A204.1 (cell line): ENCODE results near the gene VSTM2L.

ENCODE experiments used
- FAIRE-seq: peaks from 2 replicates; lab custom pipeline; 2012; peaks lifted over from hg19 to GRCh38; lab: Jason Lieb, UNC

VSTM2L gene

DNA sequence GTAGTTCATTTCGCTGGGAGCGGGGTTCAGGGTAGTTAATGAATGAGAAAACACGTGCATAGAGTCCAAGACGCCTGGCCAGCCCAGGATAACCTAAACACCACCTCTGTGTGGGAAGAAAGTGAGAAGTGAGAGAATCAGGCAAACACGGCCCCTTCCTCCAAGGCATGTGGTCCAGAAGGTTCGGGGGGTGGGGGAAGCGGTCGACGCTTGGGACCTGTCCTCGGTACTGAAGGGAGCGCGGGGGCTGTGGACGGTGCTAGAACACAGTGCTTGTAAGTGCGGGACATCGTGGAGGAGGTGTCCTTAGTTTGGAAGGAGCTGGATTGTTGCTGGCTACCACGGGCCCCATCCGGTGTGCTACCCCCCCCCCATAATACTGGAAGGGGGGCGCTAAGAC is 1.7 kb upstream of the VSTM2L start:
- FAIRE-seq, result no peak

- FAIRE-seq, result no peak
Observed at GRCh38 chr20:37901654-37902503, 1.0 kb upstream of the VSTM2L start.

DNA sequence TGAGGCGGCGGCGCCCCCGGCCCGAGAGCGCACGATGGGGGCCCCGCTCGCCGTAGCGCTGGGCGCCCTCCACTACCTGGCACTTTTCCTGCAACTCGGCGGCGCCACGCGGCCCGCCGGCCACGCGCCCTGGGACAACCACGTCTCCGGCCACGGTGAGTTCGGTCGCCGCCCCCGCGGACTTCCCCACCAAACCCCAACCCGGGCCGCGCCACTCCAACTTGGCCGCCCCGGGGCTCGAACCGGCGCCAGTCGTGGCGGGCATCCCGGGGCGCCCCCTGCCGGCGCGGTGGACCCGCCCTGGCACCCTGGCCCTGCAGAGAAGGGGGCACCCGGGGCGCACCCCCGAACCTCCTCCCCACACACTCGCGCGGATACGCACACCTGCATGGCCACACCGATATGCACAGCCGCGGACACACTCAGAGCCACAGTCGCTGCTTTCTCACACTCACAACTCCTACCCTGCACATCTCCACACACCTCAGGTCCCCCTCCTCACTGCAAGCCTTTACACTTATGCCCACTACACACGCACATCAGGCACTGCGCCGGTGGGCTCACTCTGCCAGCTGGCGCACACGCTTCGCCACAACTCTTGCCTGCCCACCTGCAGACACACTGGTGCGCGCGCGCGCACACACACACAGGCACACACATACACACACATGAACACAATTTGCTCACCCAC is 535 bp downstream of the VSTM2L start:
- no peak for FAIRE-seq

DNA sequence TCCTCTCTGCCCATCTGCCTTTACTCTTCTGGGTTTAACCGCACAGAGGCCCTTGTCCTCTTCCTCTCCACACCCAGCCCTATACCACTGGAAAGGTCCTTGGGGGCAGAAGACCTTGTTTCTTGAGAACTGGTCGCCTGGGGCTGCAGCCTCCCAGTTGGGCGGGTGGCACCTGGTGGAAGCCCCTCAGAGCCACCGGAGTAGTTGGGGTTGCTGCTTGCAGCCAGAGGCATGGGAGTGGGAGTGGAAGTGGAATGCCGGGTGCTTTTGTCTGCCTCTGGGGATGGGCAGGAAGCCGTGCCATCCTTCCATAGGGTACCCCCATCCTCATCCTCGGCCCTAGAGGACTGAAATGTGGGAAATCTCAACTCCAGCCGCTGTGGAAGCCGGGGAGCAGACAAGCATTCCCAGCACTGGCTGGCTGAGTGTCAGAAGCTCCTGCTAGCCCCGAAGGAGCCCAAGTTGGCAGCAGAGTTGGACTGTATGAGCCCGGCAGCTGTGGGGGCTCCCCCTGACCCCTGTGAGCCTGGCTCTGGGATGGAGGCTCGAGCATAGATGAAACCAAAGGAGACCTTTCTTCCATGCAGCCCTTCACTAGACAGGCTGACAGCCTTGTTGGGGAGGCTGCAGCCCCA is 1.2 kb downstream of the VSTM2L start:
- no peak for FAIRE-seq

DNA sequence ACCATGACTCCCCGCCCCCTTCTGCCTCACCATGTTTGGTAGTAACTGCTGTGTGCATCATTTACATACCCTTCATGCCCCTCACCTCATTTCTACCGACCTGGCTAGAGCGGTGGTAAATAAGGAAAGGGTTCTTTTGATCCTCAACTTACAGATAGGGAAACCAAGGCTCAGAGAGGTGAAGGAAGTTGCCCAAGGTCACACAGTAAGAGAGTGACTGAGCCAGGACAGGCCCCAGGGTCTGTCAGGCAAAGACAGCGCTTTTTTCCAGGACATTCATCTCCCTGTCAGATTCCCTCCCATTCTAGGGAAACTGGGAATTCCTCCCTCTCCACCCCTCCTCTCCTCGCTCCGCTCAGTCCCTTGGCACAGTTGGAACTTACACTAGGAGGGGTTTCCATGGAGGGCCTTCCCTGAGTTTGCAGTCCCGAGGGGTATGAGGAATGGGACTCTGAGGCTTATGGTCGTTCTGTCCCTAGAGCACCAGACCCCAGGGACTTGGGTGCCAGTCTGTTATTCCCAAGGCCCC is 2.0 kb downstream of the VSTM2L start:
- no peak for FAIRE-seq

- no peak for FAIRE-seq
Observed at GRCh38 chr20:37905671-37906613, 3.0 kb downstream of the VSTM2L start.

GRCh38 chr20:37907330-37907676 is 4.4 kb downstream of the VSTM2L start:
- no peak for FAIRE-seq

- no peak for FAIRE-seq
Observed at GRCh38 chr20:37907677-37908401, 4.9 kb downstream of the VSTM2L start.

DNA sequence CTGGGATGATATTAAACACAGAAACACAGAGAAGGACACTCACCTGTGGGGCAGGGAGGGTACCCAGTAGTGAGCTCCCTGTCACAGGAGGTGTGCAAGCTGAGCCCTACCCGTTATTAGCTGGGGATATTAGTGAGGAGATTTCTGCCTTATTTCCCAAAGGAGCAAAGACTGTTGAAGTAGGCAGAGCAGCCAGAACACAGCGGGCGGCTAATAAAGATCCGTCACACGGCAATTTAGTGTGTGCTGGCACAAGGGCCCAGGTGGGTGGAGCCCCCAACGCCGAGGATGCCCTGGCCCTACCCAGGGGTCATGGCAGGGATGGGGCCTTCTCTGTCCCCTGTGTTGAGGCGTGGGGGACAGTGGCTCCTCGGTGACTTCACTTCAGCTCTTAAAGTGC is 8.3 kb downstream of the VSTM2L start:
- FAIRE-seq, result no peak

GRCh38 chr20:37911838-37912281 is 8.9 kb downstream of the VSTM2L start:
- no peak for FAIRE-seq

DNA sequence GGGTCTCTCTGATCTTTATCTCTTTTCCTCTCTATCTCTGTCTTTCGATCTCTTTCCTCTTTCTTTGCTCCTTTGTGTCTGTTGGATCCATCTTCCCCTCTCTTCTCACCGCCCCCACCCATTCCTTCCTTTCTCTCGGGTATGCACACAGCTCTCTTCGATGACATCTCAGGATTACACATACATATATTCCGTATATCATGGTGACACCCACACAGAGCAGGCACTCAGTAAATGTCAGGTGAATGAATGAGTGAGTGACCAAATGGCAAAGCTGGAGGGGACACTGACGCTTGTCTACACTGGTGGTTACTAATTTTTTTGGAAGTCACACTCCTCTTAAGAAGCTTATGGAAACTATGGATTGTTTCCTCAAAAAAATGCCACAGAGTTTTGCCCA is 9.9 kb downstream of the VSTM2L start:
- no peak for FAIRE-seq

DNA sequence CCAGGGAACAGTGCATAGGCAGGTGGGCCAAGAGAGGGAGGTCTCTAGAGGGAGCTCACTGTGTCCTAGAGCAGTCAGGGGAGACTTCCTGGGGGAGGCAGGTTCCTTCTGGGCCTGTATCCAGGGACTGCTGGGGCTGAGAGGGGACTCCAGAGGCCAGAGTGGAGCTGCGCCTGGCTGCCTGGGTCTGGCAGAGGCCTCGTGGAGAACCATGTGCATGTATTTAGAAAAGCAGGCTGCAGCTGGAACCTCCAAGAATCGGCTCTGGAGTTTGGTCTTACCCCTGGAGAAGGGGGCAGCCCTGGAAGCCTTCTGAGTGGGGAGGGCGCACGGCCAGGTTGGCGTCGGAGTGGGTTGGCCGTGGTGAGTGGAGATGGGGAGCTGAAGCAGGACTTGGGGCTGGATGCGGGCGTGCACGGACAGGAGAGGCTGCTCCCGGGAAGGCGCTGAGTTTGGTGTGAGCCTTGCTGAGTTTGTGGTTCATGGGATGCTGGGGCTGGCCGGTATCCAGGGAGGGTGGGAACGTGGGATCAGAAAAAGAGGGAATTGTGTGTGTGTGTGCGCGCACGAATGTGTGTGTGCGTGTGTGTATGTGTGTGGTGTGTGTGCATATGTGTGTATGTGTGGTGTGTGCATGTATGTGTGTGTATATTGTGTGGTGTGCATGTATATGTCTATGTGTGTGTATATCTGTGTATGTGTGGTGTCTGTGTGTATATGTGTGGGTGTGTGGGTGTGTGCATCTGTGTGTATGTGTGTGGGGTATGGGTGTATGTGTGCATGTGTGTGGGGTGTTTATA is 10.8 kb downstream of the VSTM2L start:
- no peak for FAIRE-seq

DNA sequence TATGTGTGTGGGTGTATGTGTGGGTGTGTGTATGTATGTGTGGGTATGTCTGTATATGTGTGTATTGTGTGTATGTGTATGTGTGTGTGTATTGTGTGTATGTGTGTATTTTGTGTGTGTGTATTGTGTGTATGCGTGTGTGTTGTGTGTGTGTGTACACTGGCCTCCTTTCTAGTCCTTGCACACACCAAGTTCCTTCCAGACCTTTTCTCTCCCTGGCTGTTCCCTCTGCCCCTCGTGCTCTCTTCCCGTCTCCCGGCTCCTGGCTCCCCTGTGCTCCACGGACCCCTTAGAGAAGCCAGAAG is 11.4 kb downstream of the VSTM2L start:
- FAIRE-seq, result no peak

DNA sequence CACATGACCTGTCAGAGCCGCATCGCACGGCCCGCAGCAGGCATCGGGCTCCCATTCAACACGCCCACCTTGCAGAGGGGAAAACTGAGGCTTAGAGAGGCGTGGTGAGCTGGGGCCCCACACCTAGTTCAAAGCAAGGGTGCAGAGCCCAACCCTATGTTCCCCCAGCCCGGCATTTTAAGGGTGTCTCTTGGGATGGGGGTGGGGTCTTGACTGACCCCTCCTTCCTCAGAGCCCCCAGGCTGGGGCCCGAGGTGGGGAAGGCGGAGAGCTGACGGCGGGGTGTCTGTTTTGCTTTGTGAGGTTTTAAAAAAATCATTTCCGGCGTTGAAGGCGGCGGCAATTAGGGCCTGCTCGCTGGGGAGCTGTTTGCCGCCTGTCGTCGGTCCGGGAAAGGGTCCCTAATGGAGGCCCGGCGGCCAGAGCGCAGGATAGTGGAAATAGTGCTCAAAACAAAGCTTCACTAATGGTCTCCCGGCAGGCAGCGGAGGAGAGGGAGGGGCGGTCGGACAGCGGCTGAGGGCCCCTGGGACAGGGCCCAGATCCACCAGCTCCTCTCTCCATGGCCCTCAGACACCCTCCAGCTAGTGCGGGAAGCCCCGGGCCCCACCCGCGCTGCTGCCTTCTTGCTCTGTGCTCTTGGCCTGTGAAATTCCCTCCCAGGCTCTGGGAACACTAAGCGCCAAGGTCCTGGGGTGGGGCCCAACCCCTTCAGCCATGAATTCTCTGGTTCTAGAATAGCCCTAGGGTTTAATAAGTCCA is 11.9 kb downstream of the VSTM2L start:
- FAIRE-seq, result no peak

GRCh38 chr20:37915434-37915787 is 12.5 kb downstream of the VSTM2L start:
- no peak for FAIRE-seq

DNA sequence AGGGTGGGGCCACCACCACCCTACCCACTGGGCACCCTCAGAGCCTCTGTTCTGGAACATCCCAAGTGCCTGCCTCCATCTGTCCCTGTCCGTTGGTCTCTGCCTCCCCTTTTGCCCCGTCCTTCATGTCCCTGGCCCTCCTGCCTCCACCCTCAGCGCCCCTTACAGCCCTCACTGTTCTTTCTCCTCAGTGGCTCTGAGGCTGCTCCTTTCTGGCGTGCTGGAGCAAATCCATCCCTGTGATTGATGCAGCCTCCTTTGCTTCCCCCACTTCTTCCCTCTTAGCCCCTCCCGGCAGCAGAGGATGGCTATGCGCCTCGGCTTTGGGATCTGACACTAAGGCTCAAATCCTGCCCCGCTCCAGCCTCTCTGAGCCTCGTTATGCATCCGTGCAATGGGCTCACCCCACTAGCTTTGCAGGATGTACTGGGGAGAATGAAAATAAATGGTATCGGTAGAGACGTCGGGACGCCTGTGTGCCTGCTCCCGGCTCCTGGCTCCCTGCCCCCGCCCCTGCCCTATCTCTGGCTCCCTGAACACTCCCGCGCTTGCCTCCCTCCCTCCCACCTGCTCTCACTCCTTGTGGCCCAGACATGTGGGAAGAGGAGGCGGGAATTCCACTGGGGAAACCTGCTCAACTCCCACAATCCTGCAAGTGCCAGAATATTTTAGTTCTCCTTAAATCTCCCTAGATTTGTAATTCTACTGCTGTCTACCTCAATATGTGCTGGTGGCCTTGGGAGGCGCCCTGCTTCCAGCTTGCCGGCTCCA is 13.1 kb downstream of the VSTM2L start:
- FAIRE-seq, result no peak

DNA sequence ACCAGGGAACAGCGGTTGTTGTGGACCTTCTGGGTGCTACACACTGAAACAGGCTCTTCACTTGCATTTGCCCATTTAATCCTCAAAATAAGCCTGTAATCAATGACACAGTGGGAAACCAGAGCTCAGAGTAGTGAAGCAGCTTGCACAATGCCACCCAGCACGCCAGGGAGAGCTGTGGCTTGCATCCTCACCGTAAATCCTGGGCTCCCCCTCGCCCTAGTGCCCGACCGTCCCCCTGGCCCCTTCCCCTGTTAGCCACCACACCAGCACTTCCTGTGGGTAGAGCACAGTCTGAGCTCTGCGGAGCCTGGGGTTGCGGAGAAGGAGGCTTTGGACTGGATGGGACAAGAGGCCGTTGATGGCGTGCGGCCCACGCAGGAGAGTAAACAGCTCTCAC is 14.5 kb downstream of the VSTM2L start:
- FAIRE-seq, result no peak

DNA sequence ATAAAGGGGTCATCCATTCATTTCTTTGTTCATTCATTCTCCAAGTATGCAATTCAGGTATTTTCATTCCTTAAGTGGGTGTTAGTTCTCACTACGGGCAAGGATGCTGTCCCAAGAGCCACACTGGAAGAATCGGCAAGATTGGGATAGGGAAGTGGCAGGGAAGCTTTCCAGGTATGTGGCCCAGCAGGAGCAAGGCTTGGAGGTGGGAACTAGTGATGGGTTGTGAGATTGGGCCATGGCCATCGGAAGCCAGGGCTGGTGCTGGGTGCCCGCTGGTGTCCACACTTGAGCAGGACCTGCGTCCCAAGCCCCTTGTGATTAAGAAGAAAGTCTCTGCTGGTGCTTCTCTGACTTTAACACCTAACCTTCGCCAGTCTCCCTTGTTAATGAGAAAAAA is 15.1 kb downstream of the VSTM2L start:
- FAIRE-seq, result no peak

DNA sequence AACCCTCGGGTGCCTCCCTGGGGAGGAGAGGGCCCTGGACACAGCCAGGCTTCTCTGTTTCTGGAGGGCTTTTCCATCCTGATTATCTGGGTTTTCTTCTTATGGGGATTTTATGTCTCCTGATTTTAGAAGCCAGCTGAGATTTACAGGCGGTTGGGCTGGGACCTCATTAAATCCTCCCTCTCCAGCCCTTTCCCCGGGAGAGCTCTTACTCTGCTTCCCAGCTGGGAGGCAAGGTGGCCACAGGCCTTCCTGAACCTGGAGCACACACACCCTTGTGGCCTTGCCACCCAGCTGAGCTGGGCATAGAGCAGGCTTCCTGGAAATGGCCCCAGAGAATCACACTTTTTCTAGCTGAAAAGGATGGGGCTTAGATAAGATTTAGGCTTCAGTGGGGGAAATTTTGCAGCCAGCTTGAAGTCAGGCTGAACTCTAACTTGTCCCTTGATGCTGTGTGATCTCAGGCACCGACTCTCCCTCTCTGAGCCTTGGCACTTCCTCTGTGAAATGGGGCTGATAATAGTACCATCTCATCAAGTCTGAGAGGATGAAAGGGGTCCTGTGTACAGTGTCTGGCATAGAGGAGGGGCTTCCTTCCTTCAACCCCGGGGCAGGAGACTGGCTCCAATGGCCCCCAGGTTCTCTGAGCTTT is 16.6 kb downstream of the VSTM2L start:
- no peak for FAIRE-seq
